Measurements from ENCODE around the gene RAD21L1.

RAD21L1 gene

GRCh38 chr20:1273366-1273765, 47.5 kb downstream of the RAD21L1 start:
- no peak for DNase-seq

GRCh38 chr20:1274485-1275311, 48.9 kb downstream of the RAD21L1 start:
- DNase-seq, result no peak

GRCh38 chr20:1275919-1276318, 50.1 kb downstream of the RAD21L1 start:
- DNase-seq, result no peak

- no peak for DNase-seq
Observed at GRCh38 chr20:1277529-1278322, 51.9 kb downstream of the RAD21L1 start.

- no peak for DNase-seq
Observed at GRCh38 chr20:1278993-1279392, 53.1 kb downstream of the RAD21L1 start.

GRCh38 chr20:1280195-1281102, 54.6 kb downstream of the RAD21L1 start:
- DNase-seq, result no peak

GRCh38 chr20:1281279-1282057, 55.6 kb downstream of the RAD21L1 start:
- no peak for DNase-seq

GRCh38 chr20:1282966-1283365, 57.1 kb downstream of the RAD21L1 start:
- DNase-seq, result no peak

- no peak for DNase-seq
Observed at GRCh38 chr20:1283522-1284510, 58.0 kb downstream of the RAD21L1 start.

- no peak for DNase-seq
Observed at GRCh38 chr20:1286267-1287024, 60.6 kb downstream of the RAD21L1 start.

- DNase-seq, result no peak
Observed at GRCh38 chr20:1287306-1287705, 61.5 kb downstream of the RAD21L1 start.

GRCh38 chr20:1287787-1288569, 62.1 kb downstream of the RAD21L1 start:
- DNase-seq, result no peak

- no peak for DNase-seq
Observed at GRCh38 chr20:1291191-1291741, 65.4 kb downstream of the RAD21L1 start.

- DNase-seq, result no peak
Observed at GRCh38 chr20:1292620-1293019, 66.8 kb downstream of the RAD21L1 start.

- DNase-seq, result no peak
Observed at GRCh38 chr20:1293641-1294379, 68.0 kb downstream of the RAD21L1 start.

- no peak for DNase-seq
Observed at GRCh38 chr20:1294497-1294896, 68.7 kb downstream of the RAD21L1 start.

GRCh38 chr20:1295276-1295930, 69.6 kb downstream of the RAD21L1 start:
- DNase-seq, result no peak

Measured in right kidney (tissue), 1 donor.